Activated naive CD4-positive, alpha-beta T cell treated with anti-CD3 and anti-CD28 coated beads, Interleukin-2, amount 50 U/mL, for 24 hours (primary cell): ENCODE data around the gene ASCC3.

Source experiments
- H3K27ac Mint-ChIP-seq: one replicate; pipeline ENCODE4 v1.8.0; 2021; ENCODE audit warnings: mild to moderate bottlenecking, mixed read lengths
- H3K27me3 Mint-ChIP-seq: one replicate; pipeline ENCODE4 v1.8.0; 2021; ENCODE audit warnings: mixed read lengths
- H3K36me3 Mint-ChIP-seq: one replicate; pipeline ENCODE4 v1.8.0; 2021; ENCODE audit warnings: mixed read lengths
- H3K4me1 Mint-ChIP-seq: one replicate; pipeline ENCODE4 v1.8.0; 2021; ENCODE audit warnings: mixed read lengths
- H3K4me3 Mint-ChIP-seq: one replicate; pipeline ENCODE4 v1.8.0; 2021; ENCODE audit warnings: mild to moderate bottlenecking, mixed read lengths
- H3K9me3 Mint-ChIP-seq: one replicate; pipeline ENCODE4 v1.8.0; 2021; ENCODE audit warnings: mixed read lengths

The ASCC3 gene

DNA sequence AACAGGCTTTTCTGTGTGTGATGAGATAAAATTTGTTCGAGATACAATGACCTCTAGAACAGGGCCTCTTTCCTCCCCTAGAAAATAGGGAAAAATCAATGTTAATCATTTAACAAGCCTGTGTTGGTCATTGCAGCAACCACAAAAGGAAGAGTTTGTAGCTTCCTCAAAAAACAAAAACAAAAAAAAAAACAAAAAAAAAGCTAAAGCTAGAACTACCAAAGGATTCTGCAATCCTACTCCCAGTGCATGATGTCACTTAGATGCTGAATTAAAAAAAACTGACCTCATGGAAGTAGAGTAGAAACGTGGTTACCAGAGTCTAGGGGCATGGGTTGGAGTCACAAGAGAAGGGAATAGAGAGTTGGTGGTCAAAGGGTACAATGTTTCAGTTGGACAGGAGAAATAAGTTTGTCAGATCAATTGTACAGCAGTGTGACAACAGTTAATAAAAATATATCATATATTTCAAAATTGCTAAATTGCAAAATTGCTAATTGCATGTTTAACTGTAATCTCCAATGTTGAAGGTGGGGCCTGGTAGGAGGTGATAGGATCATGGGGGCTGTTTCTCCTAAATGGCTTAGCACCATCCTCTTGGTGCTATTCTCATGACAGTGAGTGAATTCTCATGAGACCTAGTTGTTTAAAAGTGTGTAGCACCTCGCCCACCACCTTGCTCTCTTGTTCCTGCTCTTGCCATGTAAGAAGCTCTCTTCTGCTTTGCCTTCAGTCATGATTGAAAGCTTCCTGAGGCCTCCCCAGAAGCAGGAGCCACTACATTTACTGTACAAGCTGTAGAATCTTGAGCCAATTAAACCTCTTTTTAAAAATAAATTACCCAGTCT, 253.0 kb downstream of the ASCC3 start:
- H3K4me3 Mint-ChIP-seq, result no peak overlapping the region
- peaks cover 34% of the 10 kb centered on the region for H3K36me3 Mint-ChIP-seq
- H3K27me3 Mint-ChIP-seq, result no peaks in the 10 kb centered on the region
- no peaks in the 10 kb centered on the region for H3K4me1 Mint-ChIP-seq
- H3K9me3 Mint-ChIP-seq, result no peaks in the 10 kb centered on the region
- no peak overlapping the region for H3K27ac Mint-ChIP-seq

DNA sequence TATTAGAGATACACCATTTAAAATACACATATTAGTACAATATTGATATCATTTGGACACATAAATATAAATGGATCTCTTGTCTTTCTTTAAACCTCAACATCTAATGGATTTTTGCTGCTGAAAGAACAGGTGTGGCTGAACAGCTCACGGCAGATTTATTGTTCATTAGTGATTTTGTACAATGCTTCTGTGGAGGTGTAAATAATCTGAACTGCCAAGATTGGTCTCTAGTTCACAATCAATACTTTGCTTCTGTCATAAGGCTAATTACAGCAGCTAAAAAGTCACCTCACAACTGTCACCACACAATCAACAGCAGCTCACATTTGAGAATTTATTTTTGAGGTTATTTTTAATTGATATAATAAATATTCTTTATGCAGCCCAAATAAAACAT, 254.4 kb downstream of the ASCC3 start:
- H3K4me1 Mint-ChIP-seq, result no peaks in the 10 kb centered on the region
- H3K9me3 Mint-ChIP-seq, result peaks cover 7% of the 10 kb centered on the region
- H3K27ac Mint-ChIP-seq, result no peak overlapping the region
- H3K27me3 Mint-ChIP-seq, result no peaks in the 10 kb centered on the region
- peaks cover 37% of the 10 kb centered on the region for H3K36me3 Mint-ChIP-seq
- H3K4me3 Mint-ChIP-seq, result no peak overlapping the region

DNA sequence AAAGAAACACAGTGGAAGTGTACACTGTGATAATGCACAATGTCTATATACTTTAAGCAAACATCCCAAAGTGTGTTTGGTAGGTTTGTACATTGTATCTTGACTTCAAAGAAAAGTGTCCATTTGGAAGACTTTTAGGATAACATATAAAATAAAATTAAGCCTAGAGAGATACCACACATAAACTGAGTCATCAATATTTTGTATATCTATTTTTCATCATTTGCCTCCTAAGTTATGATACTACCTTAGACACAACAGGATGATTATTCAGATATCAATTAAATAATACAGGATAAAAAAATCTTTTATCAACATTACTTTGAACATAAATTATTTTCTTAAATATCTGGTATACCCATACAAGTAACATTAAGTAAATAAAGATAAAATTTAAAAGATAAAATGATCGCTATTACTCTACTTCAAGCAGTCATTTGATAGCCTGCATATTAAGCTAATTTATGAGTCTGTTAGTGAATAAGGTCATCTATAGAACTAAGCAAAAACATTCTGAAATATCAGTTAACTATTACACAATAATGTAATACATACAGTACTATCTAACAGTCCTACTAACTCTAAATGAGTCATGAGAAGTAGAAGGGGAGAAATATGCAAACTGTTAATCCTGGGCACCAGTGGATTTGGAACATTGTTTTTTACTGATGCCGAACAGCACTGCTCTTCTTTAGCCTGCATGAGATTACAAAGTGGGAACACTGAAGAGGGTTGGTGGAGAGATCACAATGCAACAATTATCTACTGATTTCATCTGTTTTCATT, 258.0 kb downstream of the ASCC3 start:
- peaks cover 7% of the 10 kb centered on the region for H3K9me3 Mint-ChIP-seq
- no peak overlapping the region for H3K27ac Mint-ChIP-seq
- H3K4me3 Mint-ChIP-seq, result no peak overlapping the region
- H3K36me3 Mint-ChIP-seq, result peaks cover 47% of the 10 kb centered on the region
- H3K27me3 Mint-ChIP-seq, result no peaks in the 10 kb centered on the region
- H3K4me1 Mint-ChIP-seq, result no peaks in the 10 kb centered on the region

DNA sequence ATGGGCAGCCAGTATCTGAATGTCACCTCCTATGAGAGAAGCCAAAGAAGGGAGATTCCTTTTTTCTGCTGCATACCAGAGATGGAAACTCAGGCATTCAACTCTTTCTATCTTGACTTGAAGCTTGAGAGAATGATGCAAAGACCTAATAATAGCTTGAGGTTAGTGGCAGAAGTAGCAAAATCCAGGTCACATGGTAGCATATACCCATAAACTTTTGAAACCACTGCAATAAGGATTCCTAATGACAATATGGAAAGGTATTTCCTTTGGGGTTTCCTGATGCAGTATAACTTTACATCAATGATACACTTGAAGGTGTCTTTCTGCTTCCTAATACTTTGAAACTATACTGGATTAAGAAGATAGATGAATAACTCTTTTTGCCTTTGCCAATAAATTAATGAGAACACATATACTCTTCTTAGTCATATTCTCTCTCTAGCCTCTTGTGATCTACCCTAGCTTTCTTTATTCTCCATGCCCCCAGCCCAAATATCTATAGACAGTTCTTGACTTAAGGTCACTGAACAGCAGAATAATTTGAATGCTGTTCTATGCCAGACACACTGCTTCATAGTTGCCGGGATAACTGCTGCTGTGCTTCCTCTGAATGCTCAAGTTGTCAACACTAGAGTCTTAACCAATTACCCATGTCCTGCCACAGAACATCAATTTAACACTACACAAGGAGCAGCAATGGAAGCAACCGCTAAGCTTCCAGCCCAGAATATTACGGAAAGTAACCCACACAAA, 260.9 kb downstream of the ASCC3 start:
- Mint-ChIP-seq H3K27ac (no peak overlapping the region), H3K27me3 (no peaks in the 10 kb centered on the region), H3K4me1 (no peaks in the 10 kb centered on the region), H3K36me3 (peaks cover 46% of the 10 kb centered on the region), H3K4me3 (no peak overlapping the region), H3K9me3 (peaks cover 7% of the 10 kb centered on the region)

DNA sequence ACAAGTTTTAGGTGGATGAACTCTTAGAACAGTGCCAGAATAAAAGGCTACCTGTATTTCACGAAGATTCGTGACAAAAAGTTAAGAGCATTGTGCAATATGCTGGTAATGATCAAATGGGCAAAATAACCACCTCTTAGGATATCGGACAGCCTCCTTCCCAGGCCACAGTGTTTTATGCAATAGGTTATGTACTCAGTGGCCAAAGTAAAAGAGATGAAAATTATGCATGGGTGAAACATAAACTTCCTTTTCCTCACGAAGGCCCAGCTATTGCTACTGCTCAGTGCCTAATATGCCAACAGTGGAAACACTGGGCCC, 262.8 kb downstream of the ASCC3 start:
- no peak overlapping the region for H3K27ac Mint-ChIP-seq
- peaks cover 7% of the 10 kb centered on the region for H3K9me3 Mint-ChIP-seq
- peaks cover 39% of the 10 kb centered on the region for H3K36me3 Mint-ChIP-seq
- H3K4me3 Mint-ChIP-seq, result no peak overlapping the region
- H3K4me1 Mint-ChIP-seq, result no peaks in the 10 kb centered on the region
- H3K27me3 Mint-ChIP-seq, result no peaks in the 10 kb centered on the region

DNA sequence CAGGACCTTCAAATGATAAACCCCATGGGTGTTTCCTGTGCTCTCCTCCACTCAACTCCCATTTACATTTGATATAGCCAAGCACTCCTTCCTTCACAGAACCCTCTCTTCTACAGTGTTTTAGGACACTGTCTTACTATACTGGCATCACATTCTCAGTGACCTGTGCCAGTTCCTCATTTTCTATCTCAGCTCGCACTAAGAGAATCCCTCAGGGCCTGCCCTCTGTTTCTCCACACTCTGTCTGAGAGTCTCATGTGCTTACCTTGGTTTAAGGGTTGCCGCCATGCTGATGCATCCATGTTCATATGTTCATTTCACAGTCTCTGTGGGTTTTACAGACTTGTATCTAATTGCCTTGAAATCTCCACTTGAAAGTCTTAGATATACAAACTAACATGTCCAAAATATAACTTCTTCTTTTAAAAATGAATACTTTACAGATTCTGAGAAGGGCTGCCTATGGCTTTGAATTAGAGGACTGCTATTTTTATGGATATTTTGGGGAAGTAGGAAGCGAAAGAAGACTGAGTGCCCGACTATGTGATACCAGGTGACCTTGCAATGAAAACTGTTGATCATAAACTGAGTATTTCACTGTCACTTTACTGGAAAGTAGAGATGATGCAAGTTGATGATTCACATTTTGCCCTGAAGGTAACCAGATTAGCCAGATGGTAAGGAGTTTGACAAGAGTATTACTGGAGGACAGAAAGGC, 263.3 kb downstream of the ASCC3 start:
- peaks cover 7% of the 10 kb centered on the region for H3K9me3 Mint-ChIP-seq
- peaks cover 38% of the 10 kb centered on the region for H3K36me3 Mint-ChIP-seq
- H3K4me1 Mint-ChIP-seq, result no peaks in the 10 kb centered on the region
- H3K4me3 Mint-ChIP-seq, result no peak overlapping the region
- H3K27me3 Mint-ChIP-seq, result no peaks in the 10 kb centered on the region
- peak overlapping the region; percentile 10 for H3K27ac Mint-ChIP-seq

DNA sequence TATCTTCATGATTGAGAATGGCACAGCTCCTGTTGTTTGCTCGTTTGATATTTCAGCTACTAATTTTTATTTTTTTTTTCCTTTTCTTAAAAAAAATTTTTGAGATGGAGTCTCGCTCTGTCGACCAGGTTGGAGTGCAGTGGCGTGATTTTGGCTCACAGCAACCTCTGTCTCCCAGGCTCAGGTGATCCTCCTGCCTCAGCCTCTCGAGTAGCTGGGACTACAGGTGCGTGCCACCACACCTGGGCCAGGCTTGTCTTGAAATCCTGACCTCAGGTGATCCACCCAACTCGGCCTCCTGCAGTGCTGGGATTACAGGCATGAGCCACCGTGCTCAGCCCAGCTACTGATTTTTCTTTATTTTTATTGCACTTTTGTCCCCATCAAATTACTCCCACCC, 266.2 kb downstream of the ASCC3 start:
- H3K4me3 Mint-ChIP-seq, result no peak overlapping the region
- no peaks in the 10 kb centered on the region for H3K4me1 Mint-ChIP-seq
- peaks cover 20% of the 10 kb centered on the region for H3K36me3 Mint-ChIP-seq
- H3K27me3 Mint-ChIP-seq, result no peaks in the 10 kb centered on the region
- no peaks in the 10 kb centered on the region for H3K9me3 Mint-ChIP-seq
- H3K27ac Mint-ChIP-seq, result no peak overlapping the region

DNA sequence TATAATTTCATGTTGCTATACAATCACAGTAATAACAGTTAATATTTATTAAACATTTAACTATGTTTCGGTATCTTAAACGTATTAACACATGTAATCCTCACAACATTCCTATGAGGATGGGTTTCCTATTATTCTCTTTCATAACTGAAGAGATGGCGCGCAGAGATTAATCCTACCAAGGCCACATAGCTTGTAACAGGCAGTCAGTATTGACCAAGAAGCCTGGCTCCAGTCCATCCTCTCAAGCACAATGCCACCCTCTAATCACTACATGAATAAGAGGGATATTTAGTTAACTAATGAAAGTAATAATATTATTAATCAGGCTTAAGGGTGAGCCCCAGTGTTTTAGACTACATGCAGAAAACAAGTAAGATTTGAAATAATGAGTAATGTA, 266.7 kb downstream of the ASCC3 start:
- H3K27ac Mint-ChIP-seq, result no peak overlapping the region
- no peaks in the 10 kb centered on the region for H3K4me1 Mint-ChIP-seq
- no peaks in the 10 kb centered on the region for H3K9me3 Mint-ChIP-seq
- H3K4me3 Mint-ChIP-seq, result no peak overlapping the region
- H3K27me3 Mint-ChIP-seq, result no peaks in the 10 kb centered on the region
- H3K36me3 Mint-ChIP-seq, result peaks cover 16% of the 10 kb centered on the region

DNA sequence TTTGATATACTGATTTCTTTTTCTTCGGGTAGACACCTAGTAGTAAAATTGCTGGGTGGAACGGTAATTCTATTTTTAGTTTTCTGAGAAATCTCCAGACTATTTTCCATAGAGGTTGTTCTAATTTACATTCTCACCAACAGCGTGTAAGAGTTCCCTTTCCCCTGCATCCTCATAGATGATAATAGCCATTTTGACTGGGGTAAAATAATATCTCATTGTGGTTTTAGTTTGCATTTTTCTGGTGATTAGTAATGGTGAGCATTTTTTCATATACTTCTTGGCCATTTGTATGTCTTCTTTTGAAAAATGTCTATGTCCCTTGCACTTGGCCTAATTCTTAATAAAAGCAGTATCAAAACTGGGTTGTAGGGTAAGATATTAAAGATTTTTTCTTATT, 267.5 kb downstream of the ASCC3 start:
- peaks cover 16% of the 10 kb centered on the region for H3K36me3 Mint-ChIP-seq
- H3K27ac Mint-ChIP-seq, result no peak overlapping the region
- no peaks in the 10 kb centered on the region for H3K4me1 Mint-ChIP-seq
- H3K27me3 Mint-ChIP-seq, result no peaks in the 10 kb centered on the region
- H3K9me3 Mint-ChIP-seq, result no peaks in the 10 kb centered on the region
- no peak overlapping the region for H3K4me3 Mint-ChIP-seq

DNA sequence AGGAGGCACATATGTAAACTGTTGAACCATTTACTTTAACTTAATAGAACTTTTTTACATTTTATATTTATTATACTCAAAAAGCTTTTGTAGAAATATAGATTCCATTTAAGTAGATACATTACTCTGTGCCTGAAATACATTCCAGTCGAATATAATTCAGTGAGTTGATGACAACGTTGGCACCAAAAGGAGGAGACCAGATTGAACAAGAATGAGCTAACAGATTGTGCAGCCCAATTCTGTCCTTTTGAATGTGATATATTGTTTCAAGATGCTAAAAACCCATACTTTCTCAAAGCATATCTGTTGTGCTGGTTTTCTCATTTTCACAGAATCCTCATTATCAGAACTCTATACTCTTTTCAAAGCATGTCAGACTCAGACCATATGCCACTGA, 269.0 kb downstream of the ASCC3 start:
- no peaks in the 10 kb centered on the region for H3K9me3 Mint-ChIP-seq
- H3K4me3 Mint-ChIP-seq, result no peak overlapping the region
- no peaks in the 10 kb centered on the region for H3K27me3 Mint-ChIP-seq
- no peaks in the 10 kb centered on the region for H3K4me1 Mint-ChIP-seq
- no peak overlapping the region for H3K27ac Mint-ChIP-seq
- H3K36me3 Mint-ChIP-seq, result peaks cover 7% of the 10 kb centered on the region

DNA sequence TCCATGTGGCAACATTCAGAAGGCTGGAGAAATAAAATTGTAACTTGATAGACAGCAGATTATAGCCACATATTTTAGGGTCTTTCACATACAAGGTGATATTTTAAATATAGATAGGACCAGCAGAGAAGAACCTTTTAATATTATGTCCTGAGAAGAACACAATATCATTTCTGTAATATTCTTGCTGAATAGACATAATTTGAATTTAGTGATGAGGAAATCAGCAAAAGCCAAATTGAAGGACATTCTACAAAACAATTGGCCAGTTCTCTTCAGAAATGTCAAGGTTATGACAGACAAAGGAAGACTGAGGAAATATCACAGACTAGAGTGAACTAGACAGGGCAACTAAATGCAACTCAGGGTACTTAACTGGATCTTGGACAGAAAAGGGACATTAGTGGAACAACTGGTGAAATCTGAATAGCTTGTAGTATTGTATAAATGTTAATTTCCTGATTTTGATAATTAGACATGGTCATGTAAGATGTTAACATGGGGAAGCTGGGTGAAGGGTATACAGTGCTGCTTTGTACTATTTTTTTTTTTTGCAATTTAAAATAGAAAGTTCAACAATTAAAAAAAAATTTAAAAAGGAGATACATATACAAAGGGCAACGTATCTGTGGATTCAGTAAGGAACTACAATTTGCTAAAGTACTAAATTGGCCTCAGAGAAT, 281.9 kb downstream of the ASCC3 start:
- no peak overlapping the region for H3K27ac Mint-ChIP-seq
- no peaks in the 10 kb centered on the region for H3K9me3 Mint-ChIP-seq
- H3K4me1 Mint-ChIP-seq, result no peaks in the 10 kb centered on the region
- no peaks in the 10 kb centered on the region for H3K27me3 Mint-ChIP-seq
- peaks cover 41% of the 10 kb centered on the region for H3K36me3 Mint-ChIP-seq
- no peak overlapping the region for H3K4me3 Mint-ChIP-seq

DNA sequence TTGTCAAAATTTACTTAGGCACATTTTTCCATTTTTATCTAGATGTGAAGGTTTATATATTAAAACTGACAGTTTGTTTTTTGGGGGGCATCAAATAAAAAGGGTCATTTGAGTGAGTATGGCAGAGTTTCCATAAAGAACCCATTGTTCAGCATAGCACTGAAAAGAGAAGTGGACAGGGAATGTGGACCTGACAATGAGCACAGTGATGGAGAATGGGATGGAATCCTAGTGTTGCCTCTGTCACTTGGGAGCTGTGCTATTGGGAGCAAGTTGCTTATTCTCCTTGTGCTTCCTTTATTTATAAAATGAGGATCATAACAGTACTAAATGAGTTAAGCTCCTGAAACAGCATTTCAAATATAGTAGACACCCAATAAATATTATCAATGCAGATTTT, 285.7 kb downstream of the ASCC3 start:
- Mint-ChIP-seq H3K4me1 (no peaks in the 10 kb centered on the region), H3K36me3 (peaks cover 23% of the 10 kb centered on the region), H3K4me3 (no peak overlapping the region), H3K9me3 (no peaks in the 10 kb centered on the region), H3K27ac (no peak overlapping the region), H3K27me3 (no peaks in the 10 kb centered on the region)

DNA sequence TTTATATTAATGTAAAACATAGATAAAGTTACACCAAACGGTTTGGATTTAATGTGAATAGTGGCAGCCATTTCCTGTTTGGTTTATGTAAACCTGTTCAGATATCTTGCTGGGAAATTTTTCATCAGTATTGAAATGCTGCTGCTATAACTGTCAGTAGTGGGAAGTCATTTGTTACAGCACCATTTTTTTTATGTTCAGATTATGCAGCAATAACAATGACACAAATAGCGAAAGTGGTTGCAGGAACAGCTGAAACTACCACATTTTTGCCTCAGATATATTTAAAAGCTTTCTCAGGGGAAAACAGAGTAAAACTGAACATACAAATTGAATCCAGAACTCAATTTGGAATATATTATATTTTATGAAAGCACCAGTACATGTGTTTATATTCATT, 287.6 kb downstream of the ASCC3 start:
- Mint-ChIP-seq H3K27me3 (no peaks in the 10 kb centered on the region), H3K4me1 (no peaks in the 10 kb centered on the region), H3K27ac (no peak overlapping the region), H3K9me3 (no peaks in the 10 kb centered on the region), H3K4me3 (no peak overlapping the region), H3K36me3 (peaks cover 21% of the 10 kb centered on the region)

DNA sequence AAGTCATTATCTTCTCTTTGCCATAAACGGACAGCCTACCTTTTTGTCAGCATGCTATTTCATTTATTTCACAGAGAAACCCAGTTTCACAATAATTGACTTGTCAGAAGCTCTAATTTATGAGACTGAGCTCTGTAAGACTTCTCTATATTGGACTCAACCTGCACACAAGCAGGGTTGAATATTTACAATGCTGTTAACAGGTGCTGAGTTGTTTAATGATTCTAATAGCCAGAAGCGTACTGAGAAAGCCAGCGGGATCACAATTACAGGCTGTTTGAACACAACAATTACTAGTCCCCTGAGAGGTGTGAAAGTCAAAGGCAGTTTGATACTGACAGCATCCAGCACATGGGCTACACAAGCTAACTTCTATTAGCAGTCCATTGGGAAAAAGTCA, 288.2 kb downstream of the ASCC3 start:
- Mint-ChIP-seq H3K9me3 (no peaks in the 10 kb centered on the region), H3K36me3 (peaks cover 20% of the 10 kb centered on the region), H3K27me3 (no peaks in the 10 kb centered on the region), H3K4me1 (no peaks in the 10 kb centered on the region), H3K27ac (no peak overlapping the region), H3K4me3 (no peak overlapping the region)

DNA sequence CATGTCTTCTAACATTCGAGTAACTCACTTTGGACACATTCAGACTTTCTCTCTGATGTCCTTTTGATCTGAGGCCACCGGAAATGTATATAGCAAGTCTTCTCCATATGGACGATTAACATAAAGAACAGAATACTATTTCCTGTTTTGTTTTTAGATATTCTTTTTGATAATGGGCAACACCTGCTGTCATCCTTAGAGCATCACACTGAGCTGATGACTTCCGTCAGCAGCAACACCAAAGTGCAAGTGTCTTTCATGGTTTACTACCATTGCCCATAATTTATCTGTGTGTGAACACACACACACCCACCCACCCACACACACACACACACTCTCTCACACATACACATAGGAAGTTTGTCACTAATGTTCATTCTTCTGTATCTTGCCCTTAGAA, 303.7 kb downstream of the ASCC3 start:
- H3K4me3 Mint-ChIP-seq, result no peak overlapping the region
- H3K4me1 Mint-ChIP-seq, result no peaks in the 10 kb centered on the region
- no peak overlapping the region for H3K27ac Mint-ChIP-seq
- peaks cover 11% of the 10 kb centered on the region for H3K9me3 Mint-ChIP-seq
- peaks cover 16% of the 10 kb centered on the region for H3K36me3 Mint-ChIP-seq
- H3K27me3 Mint-ChIP-seq, result no peaks in the 10 kb centered on the region
